Vagina (tissue), 2 donors: ENCODE data around the gene C9orf50.

Experiments used
- CTCF ChIP-seq, 3 experiments: fragments of 450-650 bp in 2 of 3; fragments of 200-600 bp in 1 of 3; sonication (generic) in 1 of 3; IDR thresholded peaks; one replicate each; pipeline ENCODE4 v1.5.1; 2017 to 2019; ENCODE audit warnings: antibody characterized with exemption in 3 of 3, mild to moderate bottlenecking in 2 of 3, moderate library complexity in 2 of 3
- POLR2A ChIP-seq, 2 donors: fragments of 450-650 bp; IDR thresholded peaks; one replicate each; pipeline ENCODE4 v1.6.1; 2017; ENCODE audit warnings: antibody characterized with exemption in 2 of 2, mild to moderate bottlenecking in 2 of 2, moderate library complexity in 2 of 2

DNA sequence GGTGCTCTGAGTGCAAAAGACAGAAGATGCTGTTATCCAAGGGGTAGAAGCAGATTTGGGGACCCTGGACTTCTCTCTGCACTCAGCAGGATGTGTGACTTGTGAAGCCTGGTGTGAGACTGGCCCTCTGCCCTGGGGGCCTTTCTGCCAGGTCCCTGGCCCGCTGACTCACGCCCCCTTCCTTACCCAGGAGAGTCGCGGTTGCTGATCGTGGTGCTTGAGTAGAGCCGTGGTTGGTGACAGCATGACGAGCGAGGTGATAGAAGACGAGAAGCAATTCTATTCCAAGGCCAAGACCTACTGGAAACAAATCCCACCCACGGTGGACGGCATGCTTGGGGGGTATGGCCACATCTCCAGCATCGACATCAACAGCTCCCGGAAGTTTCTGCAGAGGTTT lies 11.6 kb upstream of the C9orf50 start:
- TF ChIP-seq CTCF (IDR thresholded peaks at IDR 0.05): no peak
- TF ChIP-seq POLR2A (IDR thresholded peaks at IDR 0.05): no peak
